ENCODE data around the gene MYO9A. TPM values are rescaled to one million over a fixed set of nuclear protein-coding genes. Genes with fewer than 3 reads are reported as not detected.

Gene MYO9A
- total RNA-seq, 1 experiment from 2014 or later = 21.4 TPM

DNA sequence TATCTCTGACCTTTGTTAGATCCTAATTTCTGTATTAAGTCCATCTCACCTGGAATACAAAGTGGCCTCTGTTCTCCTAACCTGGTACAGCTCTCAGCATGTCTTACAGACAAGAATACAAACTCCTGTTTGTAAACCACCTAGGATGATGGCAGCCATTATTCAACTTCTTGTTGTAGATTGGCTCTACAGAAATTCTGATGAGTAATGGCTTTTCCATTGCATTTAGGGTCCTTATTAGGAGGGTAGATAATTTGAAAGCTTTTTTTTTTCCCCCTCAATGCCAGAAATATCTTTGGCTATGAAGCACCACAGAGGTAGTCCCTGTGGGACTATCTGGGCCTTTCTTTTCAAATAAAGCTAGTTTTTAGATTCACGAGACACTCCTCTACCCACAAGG is 297.8 kb downstream of the MYO9A start:
- Histone ChIP-seq H4K91ac (ENCODE audit: insufficient read length, low read depth, low read length) (no peak overlapping the region), H3K23ac (ENCODE audit: insufficient read length, low read depth, low read length) (no peak overlapping the region), H3K9ac (ENCODE audit: extremely low read depth, insufficient read length, low read length) (no peak overlapping the region), H3K9me3 (ENCODE audit: control insufficient read depth, low read depth, low read length) (no peaks in the 10 kb centered on the region), H2BK120ac (ENCODE audit: low read depth, low read length, poor library complexity, severe bottlenecking) (no peak overlapping the region), H3K79me1 (ENCODE audit: insufficient read depth, low read depth, low read length, poor library complexity, severe bottlenecking) (no peaks in the 10 kb centered on the region), H3K23me2 (ENCODE audit: insufficient read length, low read depth, low read length, poor library complexity, severe bottlenecking) (no peaks in the 10 kb centered on the region), H2BK15ac (ENCODE audit: low read depth, low read length) (no peak overlapping the region), H4K5ac (ENCODE audit: insufficient read length, low read depth, low read length) (no peak overlapping the region), H3T11ph (ENCODE audit: low read length) (no peak overlapping the region), H2BK12ac (ENCODE audit: insufficient read length, low read depth, low read length) (no peak overlapping the region), H4K8ac (replicated peaks; ENCODE audit: insufficient read length, low read depth, low read length) (no peak overlapping the region), H3K79me2 (ENCODE audit: insufficient read depth, low read length) (no peaks in the 10 kb centered on the region), H3K27me3 (ENCODE audit: insufficient read depth, low read length) (no peaks in the 10 kb centered on the region), H3K18ac (ENCODE audit: insufficient read length, low read depth, low read length) (no peak overlapping the region), H3K27ac (ENCODE audit: insufficient read length, low read depth, low read length) (no peak overlapping the region), H3K4me1 (ENCODE audit: insufficient read depth, low read length) (no peaks in the 10 kb centered on the region), H3K4ac (ENCODE audit: low read depth, low read length) (no peak overlapping the region), H3K14ac (ENCODE audit: insufficient read depth, low read length) (no peak overlapping the region), H2BK20ac (ENCODE audit: low read depth, low read length, poor library complexity, severe bottlenecking) (no peak overlapping the region), H2BK5ac (ENCODE audit: insufficient read length, low read length) (no peak overlapping the region), H4K20me1 (ENCODE audit: control insufficient read depth, insufficient read depth, insufficient read length) (no peaks in the 10 kb centered on the region), H2AK5ac (ENCODE audit: insufficient read length, low read length) (no peak overlapping the region), H2AFZ (ENCODE audit: low read length) (no peak overlapping the region), H3K56ac (ENCODE audit: insufficient read length, low read depth, low read length) (no peak overlapping the region), H3K4me2 (ENCODE audit: insufficient read depth, insufficient read length, low read length) (no peak overlapping the region)
- H3K27me3 Mint-ChIP-seq (ENCODE audit: low read depth) = no peaks in the 10 kb centered on the region
- DNase-seq = no peak
- peaks cover 11 to 19% of the 10 kb centered on the region in 2 experiments; a peak in 4 of 5 replicates for H3K9me3 Mint-ChIP-seq
- peaks cover 7 to 13% of the 10 kb centered on the region in 2 experiments for H3K4me1 Mint-ChIP-seq
- TF ChIP-seq CTCF (conservative IDR thresholded peaks at IDR 0.05) = no peak
- H3K36me3 Mint-ChIP-seq (ENCODE audit: insufficient read depth in 1 of 3, low read depth in 3 of 3) = peaks cover 26 to 36% (median 28%) of the 10 kb centered on the region in 3 experiments
- H3K27ac Mint-ChIP-seq = no peak overlapping the region
- H3K4me3 Mint-ChIP-seq = no peak overlapping the region
- no CpG with 5 or more reads among the region's 1 CpG for WGBS (ENCODE audit: extremely low coverage, insufficient read length, low lambda C conversion rate)
